WTC11 (cell line): ENCODE data around the gene TIMM13. TPM values are rescaled to one million over a fixed set of nuclear protein-coding genes. Genes with fewer than 3 reads are reported as not detected.

Source experiments
- ARID4B ChIP-seq: sonication (generic); formaldehyde crosslinking; IDR thresholded peaks from 2 replicates; pipeline ENCODE4 v1.8.0; 2023; ENCODE audit warnings: missing genetic modification reagents, mild to moderate bottlenecking, borderline replicate concordance
- ATF2 ChIP-seq: sonication (generic); formaldehyde crosslinking; IDR thresholded peaks from 2 replicates; pipeline ENCODE4 v1.8.1; 2022; ENCODE audit warnings: low read depth, missing genetic modification reagents, borderline replicate concordance
- ATF6 ChIP-seq: sonication (generic); formaldehyde crosslinking; IDR thresholded peaks from 2 replicates; pipeline ENCODE4 v1.8.1; 2023; ENCODE audit warnings: mild to moderate bottlenecking, missing genetic modification reagents
- CREB1 ChIP-seq: sonication (generic); formaldehyde crosslinking; IDR thresholded peaks from 2 replicates; pipeline ENCODE4 v1.8.0; 2023; ENCODE audit warnings: mild to moderate bottlenecking, missing genetic modification reagents
- EMX1 ChIP-seq: fragments of 250-450 bp; sonication (Bioruptor Pico); IDR thresholded peaks from 2 replicates; pipeline ENCODE4 v1.8.0; 2021; ENCODE audit warnings: mild to moderate bottlenecking
- HMGXB4 ChIP-seq: sonication (generic); formaldehyde crosslinking; IDR thresholded peaks from 2 replicates; pipeline ENCODE4 v1.8.1; 2023; ENCODE audit warnings: mild to moderate bottlenecking, moderate library complexity, missing genetic modification reagents
- IRF1 ChIP-seq: sonication (generic); formaldehyde crosslinking; IDR thresholded peaks from 2 replicates; pipeline ENCODE4 v1.8.0; 2023; ENCODE audit warnings: missing genetic modification reagents
- IRF2 ChIP-seq: sonication (generic); formaldehyde crosslinking; IDR thresholded peaks from 2 replicates; pipeline ENCODE4 v1.8.0; 2022; ENCODE audit warnings: low read depth, missing genetic modification reagents, borderline replicate concordance
- KAT7 ChIP-seq: sonication (generic); formaldehyde crosslinking; IDR thresholded peaks from 2 replicates; pipeline ENCODE4 v1.8.1; 2023; ENCODE audit warnings: missing genetic modification reagents, mild to moderate bottlenecking, borderline replicate concordance
- MXD4 ChIP-seq: fragments of 250-450 bp; sonication (Bioruptor Pico); IDR thresholded peaks from 2 replicates; pipeline ENCODE4 v1.8.0; 2021; ENCODE audit warnings: mild to moderate bottlenecking, moderate library complexity, borderline replicate concordance
- NFE2L1 ChIP-seq: sonication (generic); formaldehyde crosslinking; IDR thresholded peaks from 2 replicates; pipeline ENCODE4 v1.8.1; 2023; ENCODE audit warnings: missing genetic modification reagents
- NR1H2 ChIP-seq: sonication (generic); formaldehyde crosslinking; IDR thresholded peaks from 2 replicates; pipeline ENCODE4 v1.9.0; 2021; ENCODE audit warnings: mild to moderate bottlenecking, moderate library complexity, missing genetic modification reagents
- OVOL2 ChIP-seq: fragments of 250-450 bp; sonication (Bioruptor Pico); IDR thresholded peaks from 2 replicates; pipeline ENCODE4 v1.9.0; 2021; ENCODE audit warnings: mild to moderate bottlenecking, borderline replicate concordance
- SMAD4 ChIP-seq: sonication (generic); formaldehyde crosslinking; IDR thresholded peaks from 2 replicates; pipeline ENCODE4 v1.8.0; 2022; ENCODE audit warnings: mild to moderate bottlenecking, missing genetic modification reagents
- STAT6 ChIP-seq: sonication (generic); formaldehyde crosslinking; conservative IDR thresholded peaks from 2 replicates; pipeline ENCODE4 v1.8.1; 2023; ENCODE audit warnings: mild to moderate bottlenecking, low read depth, missing genetic modification reagents, moderate library complexity
- USF2 ChIP-seq: sonication (generic); formaldehyde crosslinking; IDR thresholded peaks from 2 replicates; pipeline ENCODE4 v1.8.1; 2023; ENCODE audit warnings: mild to moderate bottlenecking, missing genetic modification reagents, moderate library complexity
- ZNF219 ChIP-seq: sonication (generic); formaldehyde crosslinking; IDR thresholded peaks from 2 replicates; pipeline ENCODE4 v1.8.0; 2023; ENCODE audit warnings: missing genetic modification reagents, mild to moderate bottlenecking, borderline replicate concordance
- ZNF232 ChIP-seq: sonication (generic); formaldehyde crosslinking; IDR thresholded peaks from 2 replicates; pipeline ENCODE4 v1.8.0; 2022; ENCODE audit warnings: mild to moderate bottlenecking, missing genetic modification reagents
- ZNF281 ChIP-seq: sonication (generic); formaldehyde crosslinking; IDR thresholded peaks from 2 replicates; pipeline ENCODE4 v1.8.0; 2023; ENCODE audit warnings: mild to moderate bottlenecking, missing genetic modification reagents
- ZNF317 ChIP-seq: sonication (generic); formaldehyde crosslinking; IDR thresholded peaks from 2 replicates; pipeline ENCODE4 v1.8.1; 2023; ENCODE audit warnings: low read depth, mild to moderate bottlenecking, moderate library complexity, missing genetic modification reagents, borderline replicate concordance
- ZNF671 ChIP-seq: fragments of 250-450 bp; sonication (Bioruptor Pico); IDR thresholded peaks from 2 replicates; pipeline ENCODE4 v1.8.0; 2021; ENCODE audit warnings: mild to moderate bottlenecking
- total RNA-seq: library from RNA; stranded (reverse); gene quantifications from 3 replicates; pipeline ENCODE4 v1.2.3, GENCODE V29; 2021

The TIMM13 gene
- total RNA-seq, 1 experiment from 2014 or later: 342 TPM

GRCh38 chr19:2426611-2427428 is 566 bp downstream of the TIMM13 start (continued):
- TF ChIP-seq STAT6 (CRISPR knock-in tag) (no peak), ZNF317 (CRISPR knock-in tag) (no peak), ATF6 (no peak), ATF2 (no peak), NR1H2 (CRISPR knock-in tag) (no peak), SMAD4 (CRISPR knock-in tag) (no peak), IRF2 (CRISPR knock-in tag) (no peak), MXD4 (CRISPR knock-in tag) (no peak), EMX1 (CRISPR knock-in tag) (no peak), OVOL2 (CRISPR knock-in tag) (no peak), ZNF671 (CRISPR knock-in tag) (no peak), NFE2L1 (CRISPR knock-in tag) (no peak), CREB1 (peak; percentile 76), USF2 (CRISPR knock-in tag) (peak; percentile 69), HMGXB4 (CRISPR knock-in tag) (no peak; the same call in 1 of the 2 replicates), ZNF281 (peak; percentile 61; the same call in 1 of the 2 replicates), KAT7 (no peak), IRF1 (peak; percentile 32; the same call in 1 of the 2 replicates), ARID4B (no peak; the same call in 1 of the 2 replicates), ZNF232 (no peak), ZNF219 (CRISPR knock-in tag) (no peak)
